A549 (cell line): ENCODE measurements around the gene ACADSB.

Experiments used
- MAFK ChIP-seq: fragments of 450-650 bp; IDR thresholded peaks from 2 replicates; pipeline ENCODE4 v1.6.1; 2014; ENCODE audit not compliant: partially characterized antibody
- RFX5 ChIP-seq: fragments of 450-650 bp; IDR thresholded peaks from 2 replicates; pipeline ENCODE4 v1.7.1; 2014; ENCODE audit warnings: antibody characterized with exemption, mild to moderate bottlenecking, moderate library complexity

- TF ChIP-seq MAFK: no peak
- TF ChIP-seq RFX5: no peak
These were observed 34.8 kb upstream of the ACADSB start for GRCh38 chr10:122974023-122974422.
